HL-60/S4 treated with retinoic acid at 250 ng/mL for 4 days and 3 days (cell line): ENCODE data around the gene UFC1.
"Not testable (repeated sequence)": the region's sequence is repeated elsewhere in the genome, so short reads cannot be mapped to it uniquely, and the experiment has no call there.

Experiments
- in situ Hi-C: fragments of 300-500 bp; cut with MboI; formaldehyde crosslinking; loops from 2 replicates; pipeline ENCODE4 v1.7.0; 2022; ENCODE audit warnings: low sequenced_read_pairs

UFC1 gene

GRCh38 chr1:161153682-161154337 is at the start of gene UFC1:
TSS of gene UFC1 (plus strand) at chr1:161153978. CDS start at chr1:161153998, 20 bp downstream.
- in situ Hi-C loops: no loop called here

DNA sequence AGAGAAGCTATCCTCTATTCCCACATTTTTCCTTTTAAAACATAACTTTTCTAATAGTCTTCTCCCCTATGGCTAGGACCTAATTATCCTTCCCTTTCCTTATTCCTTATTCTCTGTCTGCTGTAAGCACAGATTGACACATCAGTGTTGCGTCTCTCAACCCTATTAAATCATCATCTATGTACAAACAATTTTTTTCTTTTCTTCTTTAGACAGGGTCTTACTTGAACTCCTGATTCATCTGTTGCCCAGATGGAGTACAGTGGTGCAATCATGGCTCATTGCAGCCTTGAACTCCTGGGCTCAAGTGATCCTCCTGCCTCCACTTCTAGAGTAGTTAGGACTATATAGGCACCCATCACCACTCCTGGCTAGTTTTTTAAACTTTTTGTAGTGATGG is 47.3 kb upstream of the UFC1 start:
- in situ Hi-C loops: no loop called here

DNA sequence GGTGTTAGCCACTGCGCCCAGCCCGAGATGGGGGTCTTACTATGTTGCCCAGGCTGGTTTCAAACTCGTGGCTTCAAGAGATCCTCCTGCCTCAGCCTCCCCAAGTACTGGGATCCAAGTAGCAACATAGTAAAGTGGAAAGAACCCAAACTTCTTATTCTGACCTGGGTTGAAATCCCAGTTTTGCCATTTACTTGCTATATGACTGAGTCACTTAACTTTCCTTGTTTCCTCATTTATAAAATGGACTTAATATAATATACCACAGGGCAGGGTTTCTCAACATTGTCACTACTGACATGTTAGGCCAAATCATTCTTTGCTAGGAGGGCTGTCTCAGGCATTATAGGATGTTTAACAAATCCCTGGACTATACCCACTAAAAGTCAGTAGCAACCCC is 42.7 kb upstream of the UFC1 start:
- in situ Hi-C loops: no loop called here

DNA sequence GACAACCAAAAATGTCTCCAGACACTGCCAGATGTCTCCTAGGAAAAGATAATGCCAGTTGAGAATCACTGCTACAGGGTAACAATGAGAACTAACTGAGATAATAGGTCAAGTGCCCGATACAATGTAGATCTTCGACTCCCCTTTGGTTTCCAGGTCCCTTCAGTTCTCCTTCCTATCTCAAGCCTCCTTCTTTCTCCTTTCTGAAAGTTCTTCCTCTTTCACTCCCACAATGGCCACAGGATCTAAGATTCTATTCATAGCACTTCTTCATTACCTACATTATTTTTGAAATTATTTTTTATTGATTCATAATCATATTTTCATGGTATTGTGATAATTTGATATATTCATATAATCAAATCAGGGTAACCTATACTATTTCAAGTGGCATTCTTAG is 42.3 kb upstream of the UFC1 start:
- in situ Hi-C loops: no loop called here

DNA sequence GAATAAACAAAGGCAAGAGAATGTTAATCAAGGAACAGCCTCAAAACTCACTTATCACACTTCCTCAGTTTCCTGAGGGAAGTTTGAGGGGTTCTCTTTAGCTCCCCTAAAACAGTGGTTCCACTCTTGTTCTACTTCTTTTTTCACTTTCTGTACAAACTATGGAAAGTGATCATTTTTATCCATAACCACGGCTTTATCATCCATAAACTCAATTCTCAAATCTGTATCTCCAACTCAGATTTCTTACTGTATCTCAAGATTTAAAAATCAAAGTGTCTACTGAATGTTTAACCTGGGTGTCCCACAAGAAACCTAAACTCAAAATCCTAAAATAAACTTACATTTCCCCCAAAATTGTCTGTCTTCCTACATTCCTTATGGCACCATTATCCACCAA is 39.9 kb upstream of the UFC1 start:
- in situ Hi-C loops: no loop called here

- in situ Hi-C loops: no loop called here
Measured at GRCh38 chr1:161114556-161114955, 39.2 kb upstream of the UFC1 start.

DNA sequence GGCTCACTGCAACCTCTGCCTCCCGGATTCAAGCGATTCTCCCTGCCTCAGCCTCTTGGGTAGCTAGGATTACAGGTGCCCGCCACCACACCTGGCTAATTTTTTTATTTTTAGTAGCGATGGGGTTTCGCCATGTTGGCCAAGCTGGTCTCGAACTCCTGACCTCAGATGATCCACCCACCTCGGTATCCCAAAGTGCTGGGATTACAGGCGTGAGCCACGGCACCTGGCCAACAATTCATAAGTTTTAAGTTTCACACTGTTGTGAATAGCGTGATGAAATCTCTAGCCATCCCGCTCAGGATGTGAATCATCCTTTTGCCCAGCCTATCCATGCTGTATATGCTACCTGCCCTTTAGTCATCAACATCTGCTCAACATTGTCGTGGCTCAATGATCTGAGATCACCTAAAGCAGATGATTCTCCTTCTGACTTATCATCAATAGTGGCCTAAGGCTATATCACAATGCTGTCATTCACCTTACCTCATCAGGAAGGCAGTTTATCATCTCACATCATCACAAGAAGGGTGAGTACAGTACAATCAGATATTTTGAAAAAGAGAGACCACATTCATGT is 38.6 kb upstream of the UFC1 start:
- in situ Hi-C loops: no loop called here

- in situ Hi-C loops: not testable (repeated sequence)
Measured at GRCh38 chr1:161115961-161116360, 37.8 kb upstream of the UFC1 start.

GRCh38 chr1:161117759-161118581 is 35.8 kb upstream of the UFC1 start, which contains the start of the genes NIT1 and PFDN2:
TSS of gene NIT1 (plus strand) at chr1:161118105. CDS start at chr1:161118177, 72 bp downstream.
TSS of gene PFDN2 (minus strand) at chr1:161118037. CDS start at chr1:161118026, 11 bp downstream.
- in situ Hi-C loops: no loop called here

- in situ Hi-C loops: no loop called here
Measured at GRCh38 chr1:161119092-161119903, 34.5 kb upstream of the UFC1 start.

GRCh38 chr1:161121042-161121650 is 32.6 kb upstream of the UFC1 start:
- in situ Hi-C loops: no loop called here

DNA sequence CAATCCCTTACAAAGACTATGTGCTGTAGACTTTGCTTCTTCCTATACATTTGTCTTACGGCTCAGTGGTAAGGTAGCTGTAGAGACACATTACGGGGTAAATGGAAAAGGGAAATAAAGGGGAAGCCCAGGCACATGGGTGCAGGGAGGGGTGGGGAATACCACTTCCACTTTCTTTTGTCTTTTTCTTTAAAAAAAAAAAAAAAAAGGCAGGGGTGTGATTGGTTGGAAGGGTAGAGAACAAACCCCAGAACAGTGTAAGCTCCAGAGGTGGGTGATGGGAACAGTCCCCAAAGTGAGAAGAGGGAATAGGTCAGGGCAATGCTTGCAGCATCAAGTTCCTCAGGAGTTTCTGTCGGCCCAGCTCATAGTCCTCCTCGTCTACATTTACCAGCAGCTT is 31.9 kb upstream of the UFC1 start:
- in situ Hi-C loops: no loop called here

GRCh38 chr1:161122967-161123366 is 30.8 kb upstream of the UFC1 start:
- in situ Hi-C loops: no loop called here

DNA sequence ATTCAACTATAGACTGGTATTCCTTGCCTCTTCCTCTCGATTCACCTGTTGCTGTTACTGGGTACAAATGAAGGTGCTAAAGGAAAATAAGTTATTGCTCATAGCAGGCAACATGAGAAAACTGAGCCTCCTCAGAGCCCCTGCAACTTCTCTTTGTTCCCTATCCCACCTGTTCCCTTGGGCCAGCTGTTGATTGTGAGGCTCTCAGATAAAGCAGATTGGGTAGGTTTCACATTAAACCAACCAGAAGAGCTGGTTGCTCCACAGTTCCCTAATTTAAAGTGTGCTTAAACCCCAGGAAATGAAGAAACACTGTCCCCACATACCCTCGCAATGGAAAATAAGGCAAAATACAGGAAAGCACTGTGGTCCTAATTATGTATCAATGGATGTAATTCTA is 26.1 kb upstream of the UFC1 start:
- in situ Hi-C loops: no loop called here

DNA sequence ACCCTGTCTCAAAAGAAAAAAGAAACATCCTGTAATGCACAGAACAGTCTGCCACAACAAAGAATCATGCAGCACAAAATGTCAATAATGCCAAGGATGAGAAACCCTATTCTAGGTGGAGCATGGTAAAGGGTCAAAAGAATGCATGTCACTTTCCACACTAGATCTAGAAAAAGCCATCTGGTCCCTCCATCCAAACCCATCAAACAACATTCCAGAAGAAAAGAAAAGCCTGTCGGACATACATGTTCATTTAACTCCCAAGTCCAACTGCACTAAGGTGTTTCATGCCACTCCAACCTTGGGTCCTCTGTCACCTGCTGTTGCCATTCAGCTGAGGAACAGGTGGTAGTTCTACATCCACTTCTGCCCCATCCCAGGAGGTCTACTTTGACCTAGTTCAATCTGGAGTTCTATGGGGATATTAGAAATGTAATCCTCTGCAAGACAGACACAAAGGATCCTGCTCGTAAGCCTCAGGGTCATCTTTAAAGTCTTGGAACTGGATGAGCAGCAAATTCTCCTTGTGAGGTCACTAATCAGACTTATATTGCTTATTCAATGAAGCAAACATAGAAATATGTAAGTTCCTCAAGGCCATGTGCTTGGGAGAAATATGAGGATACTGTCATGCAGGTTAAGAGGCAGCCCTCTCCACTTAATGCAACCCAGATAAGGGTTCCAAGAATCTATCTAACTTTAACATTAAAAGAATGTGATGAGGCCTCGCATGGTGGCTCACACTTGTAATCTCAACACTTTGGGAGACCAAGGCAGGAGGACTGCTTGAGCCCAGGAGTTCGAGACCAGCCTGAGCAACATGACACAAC is 25.0 kb upstream of the UFC1 start:
- in situ Hi-C loops: no loop called here

DNA sequence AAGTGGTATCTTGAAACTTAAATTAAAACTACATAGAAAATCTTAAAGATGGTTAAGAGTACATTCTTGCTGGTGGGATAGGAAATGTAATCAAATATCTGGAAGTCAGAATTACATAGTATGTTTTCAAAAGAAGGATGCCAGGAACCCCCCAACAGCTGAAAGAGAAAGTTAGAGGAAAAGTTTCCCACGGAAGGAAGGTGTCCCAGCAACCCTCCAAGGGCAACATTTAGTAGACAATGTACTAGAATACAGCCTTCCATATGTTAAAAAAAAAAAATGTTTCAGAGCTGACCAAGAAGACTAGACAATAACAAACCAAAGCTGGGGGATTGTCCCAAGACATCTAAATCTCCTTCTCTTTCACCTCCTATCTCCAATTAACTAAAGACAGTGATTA is 23.5 kb upstream of the UFC1 start:
- in situ Hi-C loops: no loop called here

DNA sequence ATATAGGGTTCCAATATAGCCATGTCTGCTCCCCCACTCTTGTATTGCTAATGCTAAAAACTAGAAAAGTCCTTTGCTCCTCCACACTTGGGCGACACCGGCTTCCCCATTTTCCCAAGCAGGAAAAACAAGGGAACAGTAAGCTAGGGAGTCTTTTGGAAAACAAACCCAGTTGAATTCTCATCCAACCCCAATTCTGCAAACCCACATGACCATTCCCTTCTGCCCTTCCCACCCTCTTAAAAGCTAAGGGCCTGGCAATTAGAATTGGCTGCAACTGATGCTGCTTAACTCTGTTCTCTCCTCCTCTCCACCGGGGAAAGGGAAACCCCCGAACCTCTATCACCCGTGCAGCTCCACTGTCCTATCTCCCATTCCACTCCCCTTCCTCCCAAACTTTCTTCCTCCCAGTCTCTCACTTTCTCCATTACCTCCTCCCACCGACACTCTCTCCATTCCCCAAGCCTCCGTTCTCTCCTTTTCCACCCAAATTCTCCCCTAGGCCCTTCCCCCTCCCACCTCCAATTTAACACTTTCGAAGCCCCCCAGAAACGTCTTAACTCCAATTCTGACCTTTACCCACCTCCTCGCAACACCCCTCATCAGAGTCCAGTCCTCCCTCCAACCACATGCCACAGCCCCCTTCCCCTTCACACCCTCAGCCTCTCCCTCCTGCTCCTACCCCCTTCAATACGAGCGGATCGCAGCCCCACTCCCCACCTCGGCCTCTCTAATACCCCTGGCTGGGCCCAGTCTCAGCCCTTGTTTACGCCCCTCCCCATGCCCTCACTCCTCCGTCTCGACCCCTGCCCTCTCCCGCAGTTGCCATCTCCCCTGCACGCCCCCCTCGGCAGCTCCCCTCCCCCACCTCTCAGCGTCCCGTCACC is 22.0 kb upstream of the UFC1 start:
- in situ Hi-C loops: no loop called here

DNA sequence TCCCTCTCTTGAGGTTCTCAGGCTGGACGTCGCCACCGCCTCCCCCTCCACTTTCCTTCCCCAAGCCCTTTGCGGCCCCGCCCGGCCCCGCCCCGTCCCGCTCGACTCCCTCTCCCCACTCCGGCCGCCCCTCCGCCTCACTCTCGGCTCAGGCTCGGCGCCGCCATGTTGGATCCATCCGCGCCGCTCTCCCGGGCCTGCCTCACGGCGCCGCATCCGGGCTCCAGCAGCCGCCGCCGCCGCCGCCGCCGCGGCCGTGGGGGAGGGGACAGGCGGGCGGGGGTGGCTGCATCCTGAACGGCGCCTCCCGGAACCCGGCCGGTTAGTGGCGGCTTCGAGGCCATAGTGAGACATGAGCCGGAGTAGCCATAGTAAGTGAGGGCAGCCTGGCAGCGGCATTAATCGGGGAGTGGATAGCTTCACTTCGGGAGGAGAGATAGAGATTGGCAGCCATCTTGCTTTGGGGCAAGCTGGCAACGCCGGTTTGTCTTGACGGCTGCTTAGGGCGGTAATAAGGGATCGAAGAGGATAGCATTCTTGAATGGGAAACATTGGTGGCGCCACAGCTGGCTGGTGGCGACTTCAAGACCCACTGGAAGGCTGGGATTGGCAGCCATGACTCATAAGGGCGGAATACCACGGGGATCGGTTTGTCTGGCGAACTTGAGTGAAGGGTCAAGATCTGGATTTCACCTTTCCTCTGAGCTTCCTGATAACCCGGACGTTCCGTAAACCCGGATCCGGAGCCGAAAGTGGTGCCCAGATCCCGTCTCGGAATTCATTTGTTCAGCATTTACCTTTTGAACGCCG is 21.2 kb upstream of the UFC1 start, which contains the start of gene DEDD:
TSS of gene DEDD (minus strand) at position 258 of the 810 bp plus-strand sequence. CDS start 8,205 bp downstream, outside the sequence.
- in situ Hi-C loops: no loop called here
